ENCODE data around the gene ELMOD3. TPM values are rescaled to one million over a fixed set of nuclear protein-coding genes. Genes with fewer than 3 reads are reported as not detected.
"Not testable (repeated sequence)": the region's sequence is repeated elsewhere in the genome, so short reads cannot be mapped to it uniquely, and the experiment has no call there.

Gene ELMOD3
- total RNA-seq, 2 donors from 2014 or later, result 13.4 to 17.5 TPM

DNA sequence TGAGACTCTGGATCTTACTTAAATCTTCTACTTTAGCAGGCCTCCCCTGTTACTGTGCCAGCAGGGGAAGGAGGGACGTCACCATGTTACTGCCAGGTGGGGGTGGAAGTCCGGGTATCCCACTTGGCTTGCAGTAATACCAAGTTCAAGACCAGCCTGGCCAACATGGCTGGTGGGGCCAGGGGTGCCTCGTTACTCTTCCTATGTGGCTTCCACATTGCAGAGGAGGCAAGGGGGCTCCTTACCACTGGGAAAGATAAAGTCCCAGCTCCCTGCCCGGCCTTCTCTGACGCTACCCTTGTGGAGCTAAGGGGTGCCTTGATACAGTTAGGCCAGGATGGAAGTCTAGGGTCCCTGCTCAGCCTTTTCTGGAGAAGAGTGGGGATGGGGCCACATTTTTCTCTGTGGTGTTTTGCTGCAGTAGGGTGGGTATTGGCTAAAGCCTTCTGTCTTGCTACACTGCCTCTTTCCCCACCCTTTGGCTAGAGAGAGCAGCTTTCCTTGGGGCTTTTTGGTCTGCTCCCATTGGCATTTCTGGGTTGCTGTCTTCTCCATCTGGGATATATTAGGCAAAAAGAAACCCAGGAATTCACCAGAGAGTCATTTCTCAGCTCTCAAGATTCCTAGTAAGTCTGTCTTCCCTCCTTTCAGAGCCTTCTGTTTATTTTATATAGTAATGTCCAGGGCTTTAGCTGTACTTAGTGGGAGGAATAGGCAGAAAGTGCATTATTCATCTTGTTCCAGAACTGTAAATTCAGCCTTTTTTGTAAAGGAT is 21.9 kb downstream of the ELMOD3 start:
- Mint-ChIP-seq H3K27me3 (no peaks in the 10 kb centered on the region), H3K4me3 (no peak overlapping the region), H3K9me3 (no peaks in the 10 kb centered on the region), H3K27ac (peak overlapping the region; percentile 20), H3K4me1 (peaks cover 6% of the 10 kb centered on the region), H3K36me3 (ENCODE audit: low read depth) (peaks cover 72% of the 10 kb centered on the region)
- no peak for ATAC-seq (replicated peaks)

DNA sequence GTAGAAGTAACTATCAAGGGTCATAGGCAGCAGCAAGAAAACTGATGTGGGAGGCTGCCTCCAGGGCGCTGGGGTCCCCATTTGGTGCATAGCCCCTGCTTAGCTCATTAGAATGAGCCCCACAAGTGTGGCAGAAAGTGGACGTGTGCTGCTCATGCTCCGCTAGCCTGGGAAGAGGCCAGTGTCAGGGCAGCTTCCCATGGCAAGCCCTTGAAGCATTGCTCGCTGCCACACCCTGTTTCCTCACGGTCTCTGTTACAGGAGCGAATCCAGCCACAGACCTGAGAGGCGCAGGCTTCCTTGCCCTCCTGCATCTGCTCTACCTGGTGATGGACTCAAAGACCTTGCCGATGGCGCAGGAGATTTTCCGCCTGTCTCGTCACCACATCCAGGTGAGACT is 22.5 kb downstream of the ELMOD3 start:
- H3K27me3 Mint-ChIP-seq, result no peaks in the 10 kb centered on the region
- ATAC-seq (replicated peaks), result no peak
- no peak overlapping the region for H3K4me3 Mint-ChIP-seq
- H3K4me1 Mint-ChIP-seq, result peaks cover 6% of the 10 kb centered on the region
- H3K36me3 Mint-ChIP-seq (ENCODE audit: low read depth), result peaks cover 72% of the 10 kb centered on the region
- no peak overlapping the region for H3K27ac Mint-ChIP-seq
- no peaks in the 10 kb centered on the region for H3K9me3 Mint-ChIP-seq

DNA sequence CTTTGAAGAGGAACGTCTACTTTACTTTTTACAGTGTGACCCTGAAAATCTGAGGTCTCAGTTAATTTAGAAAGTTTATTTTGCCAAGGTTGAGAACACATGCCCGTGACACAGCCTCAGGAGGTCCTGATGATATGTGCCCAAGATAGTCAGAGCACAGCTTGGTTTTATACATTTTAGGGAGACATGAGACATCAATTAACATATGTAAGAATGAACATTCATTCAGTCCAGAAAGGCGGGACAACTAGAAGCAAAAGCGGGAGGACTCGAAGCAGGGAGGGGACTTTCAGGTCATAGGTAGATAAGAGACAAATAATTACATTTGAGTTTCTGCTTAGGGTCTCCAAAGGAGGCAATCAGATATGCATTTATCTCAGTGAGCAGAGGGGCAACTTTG is 23.7 kb downstream of the ELMOD3 start:
- Mint-ChIP-seq H3K4me1 (peaks cover 6% of the 10 kb centered on the region), H3K4me3 (no peak overlapping the region), H3K9me3 (no peaks in the 10 kb centered on the region), H3K27me3 (no peaks in the 10 kb centered on the region), H3K27ac (no peak overlapping the region), H3K36me3 (ENCODE audit: low read depth) (peaks cover 75% of the 10 kb centered on the region)
- no peak for ATAC-seq (replicated peaks)

DNA sequence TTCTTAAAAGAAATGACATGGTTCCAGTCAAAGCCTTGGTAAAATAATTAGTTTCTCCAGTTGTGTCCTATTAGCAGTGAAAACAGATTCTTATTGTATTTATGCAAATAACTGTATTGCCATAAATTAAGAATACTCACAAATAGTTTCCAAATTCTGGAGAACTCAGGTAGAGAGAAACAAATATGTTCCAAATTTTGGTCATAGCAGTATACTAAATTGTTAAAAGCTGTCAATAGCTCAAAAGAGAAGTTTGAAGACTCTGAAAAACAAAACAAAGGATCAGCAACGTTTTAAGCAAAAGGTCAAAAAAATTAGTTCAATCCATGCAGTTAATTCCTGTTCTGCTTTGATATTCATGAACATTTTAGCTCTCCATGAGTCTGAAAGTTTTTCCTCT is 25.5 kb downstream of the ELMOD3 start:
- Mint-ChIP-seq H3K27me3 (no peaks in the 10 kb centered on the region), H3K9me3 (no peaks in the 10 kb centered on the region), H3K4me3 (no peak overlapping the region), H3K27ac (no peak overlapping the region), H3K36me3 (ENCODE audit: low read depth) (peaks cover 70% of the 10 kb centered on the region), H3K4me1 (peaks cover 5% of the 10 kb centered on the region)
- no peak for ATAC-seq (replicated peaks)

DNA sequence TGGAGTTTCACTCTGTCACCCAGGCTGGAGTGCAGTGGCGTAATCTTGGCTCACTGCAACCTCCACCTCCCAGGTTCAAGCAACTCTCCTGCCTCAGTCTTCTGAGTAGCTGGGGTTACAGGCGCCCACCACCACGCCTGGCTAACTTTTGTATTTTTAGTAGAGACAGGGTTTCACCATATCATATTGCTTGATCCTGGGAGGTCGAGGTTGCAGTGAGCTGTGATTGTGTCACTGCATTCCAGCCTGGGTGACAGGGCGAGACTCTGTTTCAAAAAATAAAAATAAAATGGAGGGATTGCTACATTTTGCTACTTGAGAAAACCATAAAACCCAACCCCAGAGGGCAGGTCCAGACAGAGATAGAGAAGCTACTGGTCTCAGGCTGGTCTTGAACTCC is 28.6 kb downstream of the ELMOD3 start:
- not testable (repeated sequence) for H3K9me3 Mint-ChIP-seq; H3K4me1 Mint-ChIP-seq; H3K4me3 Mint-ChIP-seq; ATAC-seq (replicated peaks); H3K27me3 Mint-ChIP-seq
- H3K27ac Mint-ChIP-seq, result peak overlapping the region; percentile 50
- H3K36me3 Mint-ChIP-seq (ENCODE audit: low read depth), result peaks cover 63% of the 10 kb centered on the region

DNA sequence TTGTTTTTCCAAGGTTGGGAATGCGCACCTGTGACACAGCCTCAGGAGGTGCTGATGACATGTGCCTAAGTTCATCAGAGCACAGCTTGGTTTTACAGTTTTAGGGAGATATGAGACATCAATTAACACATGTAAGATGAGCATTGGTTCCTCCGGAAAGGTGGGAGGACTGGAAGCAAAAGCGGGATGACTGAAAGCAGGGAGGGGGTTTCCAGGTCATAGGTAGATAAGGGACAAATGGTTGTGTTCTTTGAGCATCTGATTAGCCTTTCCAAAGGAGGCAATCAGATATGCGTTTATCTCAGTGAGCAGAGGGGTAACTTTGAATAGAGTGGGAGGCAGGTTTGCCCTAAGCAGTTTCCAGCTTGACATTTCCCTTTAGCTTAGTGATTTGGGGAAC is 29.3 kb downstream of the ELMOD3 start:
- peak; percentile 50 for ATAC-seq (replicated peaks)
- Mint-ChIP-seq H3K4me3 (no peak overlapping the region), H3K4me1 (no peaks in the 10 kb centered on the region), H3K27ac (peak overlapping the region; percentile 50), H3K36me3 (ENCODE audit: low read depth) (peaks cover 63% of the 10 kb centered on the region), H3K27me3 (no peaks in the 10 kb centered on the region), H3K9me3 (no peaks in the 10 kb centered on the region)

DNA sequence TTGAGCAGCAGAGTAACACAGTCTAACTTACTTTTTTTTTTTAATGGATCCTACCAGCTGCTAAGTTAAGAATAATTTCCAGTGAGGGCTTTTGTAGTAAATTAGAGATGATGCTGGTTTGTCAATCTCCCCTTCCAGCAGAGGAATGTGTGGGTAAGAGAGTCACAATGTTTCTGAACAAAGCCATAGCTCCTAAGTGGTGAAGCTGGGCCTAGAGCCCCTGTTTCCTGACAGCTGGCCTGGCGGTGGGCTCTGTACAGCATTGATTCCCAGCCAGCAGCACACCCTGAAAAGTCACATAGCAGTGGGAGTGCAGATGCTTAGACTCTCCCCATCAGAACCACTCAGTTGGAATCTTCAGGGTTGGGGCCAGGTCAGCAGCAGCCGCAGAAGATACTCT is 31.2 kb downstream of the ELMOD3 start:
- H3K27me3 Mint-ChIP-seq, result no peaks in the 10 kb centered on the region
- ATAC-seq (replicated peaks), result no peak
- H3K9me3 Mint-ChIP-seq, result no peaks in the 10 kb centered on the region
- H3K4me1 Mint-ChIP-seq, result no peaks in the 10 kb centered on the region
- H3K36me3 Mint-ChIP-seq (ENCODE audit: low read depth), result peaks cover 63% of the 10 kb centered on the region
- no peak overlapping the region for H3K4me3 Mint-ChIP-seq
- H3K27ac Mint-ChIP-seq, result peak overlapping the region; percentile 50

DNA sequence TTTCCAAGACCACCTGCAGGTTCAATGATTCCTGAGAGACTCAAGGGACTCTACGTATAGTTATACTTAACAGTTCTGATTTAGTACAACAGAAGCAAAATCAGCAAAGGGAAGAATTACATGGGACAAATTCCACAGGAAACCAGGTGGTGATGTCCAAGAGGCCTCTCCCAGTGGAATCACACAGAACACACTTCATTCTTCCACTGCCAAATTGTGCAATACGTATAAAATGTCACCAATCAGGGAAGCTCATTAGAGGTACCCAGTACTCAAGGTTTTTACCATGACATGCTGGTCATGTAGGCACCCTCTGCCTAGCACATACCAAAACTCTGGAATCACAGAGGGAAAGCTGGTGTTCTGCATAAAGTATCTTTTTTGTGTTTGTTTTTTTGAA is 33.2 kb downstream of the ELMOD3 start:
- Mint-ChIP-seq H3K27ac (no peak overlapping the region), H3K27me3 (no peaks in the 10 kb centered on the region), H3K4me3 (no peak overlapping the region), H3K9me3 (no peaks in the 10 kb centered on the region), H3K4me1 (no peaks in the 10 kb centered on the region), H3K36me3 (ENCODE audit: low read depth) (peaks cover 56% of the 10 kb centered on the region)
- ATAC-seq (replicated peaks), result no peak

DNA sequence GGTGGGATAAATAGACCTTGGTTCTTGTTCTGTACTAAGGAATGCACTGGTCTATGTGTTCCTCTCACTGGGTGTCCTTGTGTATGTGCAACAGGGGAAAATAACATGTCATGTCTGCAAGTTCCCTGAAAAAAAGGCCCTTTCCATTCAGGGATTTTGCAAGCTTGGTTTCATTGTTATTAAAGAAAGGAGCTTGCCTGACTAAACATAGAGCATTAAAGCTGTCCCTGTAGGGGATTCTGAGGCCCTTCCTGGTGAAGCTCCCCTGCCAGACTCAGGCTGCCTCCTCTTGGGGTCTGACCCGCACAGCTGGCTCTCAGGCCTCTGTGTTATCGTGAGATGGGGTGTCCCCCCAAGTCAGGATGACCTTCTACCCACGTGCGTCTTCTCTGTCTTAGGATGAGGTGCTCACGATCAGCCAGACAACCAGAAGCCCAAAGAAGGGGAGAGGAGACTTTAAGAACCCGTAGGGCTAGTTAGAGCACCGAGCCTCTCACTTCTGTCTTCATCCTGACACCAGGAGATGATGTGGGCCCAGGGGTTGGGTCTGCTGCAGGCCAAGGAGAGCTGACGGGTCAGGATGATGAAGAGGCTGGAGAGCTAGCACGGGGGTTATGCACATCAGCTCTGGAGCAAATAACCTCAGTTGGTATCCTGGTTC is 34.4 kb downstream of the ELMOD3 start:
- peaks cover 55% of the 10 kb centered on the region for H3K36me3 Mint-ChIP-seq (ENCODE audit: low read depth)
- H3K9me3 Mint-ChIP-seq, result no peaks in the 10 kb centered on the region
- H3K27ac Mint-ChIP-seq, result peak overlapping the region; percentile 43
- H3K4me3 Mint-ChIP-seq, result no peak overlapping the region
- ATAC-seq (replicated peaks), result no peak
- peaks cover 3% of the 10 kb centered on the region for H3K4me1 Mint-ChIP-seq
- no peaks in the 10 kb centered on the region for H3K27me3 Mint-ChIP-seq

DNA sequence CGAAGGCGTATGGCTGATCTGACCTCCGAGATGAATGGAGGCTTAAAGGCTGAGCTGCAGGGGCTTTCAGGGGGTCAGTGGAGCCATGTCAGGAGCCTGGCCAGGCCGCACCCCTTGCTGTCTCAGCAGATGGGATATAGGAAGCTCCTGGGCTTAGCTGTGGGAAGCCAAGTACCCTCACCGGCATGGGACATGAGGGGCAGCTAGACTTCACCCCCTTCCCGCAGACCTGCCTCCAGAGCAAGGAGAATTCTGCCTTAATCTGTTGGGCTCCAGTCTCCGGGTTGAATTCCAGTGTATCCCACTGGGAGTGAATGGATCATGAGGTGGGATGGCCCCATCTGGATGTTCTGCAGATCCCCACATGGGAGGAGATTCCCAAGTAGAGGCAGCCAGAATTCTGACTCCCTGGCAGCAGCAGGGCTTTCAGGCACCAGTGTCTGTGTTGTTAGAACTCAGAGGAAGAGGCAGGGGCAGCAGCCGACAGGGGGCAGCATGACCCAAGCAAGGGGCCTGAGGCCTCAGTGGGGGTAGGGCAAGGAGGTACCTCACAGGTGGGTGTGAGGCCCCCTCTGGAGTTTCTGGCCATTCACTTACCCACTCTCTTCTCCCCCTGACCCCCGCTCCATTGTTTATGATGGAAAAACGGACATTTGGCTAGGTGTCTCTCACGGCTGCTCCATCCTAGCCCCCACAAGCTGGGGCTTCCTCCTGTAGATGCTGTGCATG is 36.5 kb downstream of the ELMOD3 start:
- H3K27ac Mint-ChIP-seq, result no peak overlapping the region
- peaks cover 41% of the 10 kb centered on the region for H3K36me3 Mint-ChIP-seq (ENCODE audit: low read depth)
- H3K27me3 Mint-ChIP-seq, result no peaks in the 10 kb centered on the region
- H3K4me1 Mint-ChIP-seq, result peaks cover 6% of the 10 kb centered on the region
- no peaks in the 10 kb centered on the region for H3K9me3 Mint-ChIP-seq
- peak; percentile 85 for ATAC-seq (replicated peaks)
- H3K4me3 Mint-ChIP-seq, result no peak overlapping the region

DNA sequence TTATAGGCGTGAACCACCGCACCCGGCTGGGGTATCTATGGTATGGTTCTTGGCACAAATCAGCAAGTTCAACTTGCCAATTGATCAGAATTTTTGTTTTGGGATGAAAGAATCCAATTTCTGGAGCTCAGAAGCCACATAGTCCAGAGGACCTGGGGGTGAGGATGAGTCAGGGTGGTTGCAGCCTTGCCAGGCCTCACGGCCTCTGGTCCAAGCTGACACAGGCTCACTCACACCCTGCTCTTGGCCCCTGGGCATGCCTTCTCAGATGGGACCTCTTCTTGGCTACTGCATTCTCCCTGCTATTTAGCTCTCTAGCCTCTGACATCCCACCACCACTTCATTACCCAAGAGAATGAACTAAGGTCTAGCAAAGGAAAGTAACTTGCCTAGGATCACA is 39.3 kb downstream of the ELMOD3 start:
- H3K4me3 Mint-ChIP-seq, result no peak overlapping the region
- no peaks in the 10 kb centered on the region for H3K27me3 Mint-ChIP-seq
- no peak for ATAC-seq (replicated peaks)
- peaks cover 6% of the 10 kb centered on the region for H3K4me1 Mint-ChIP-seq
- no peaks in the 10 kb centered on the region for H3K9me3 Mint-ChIP-seq
- H3K27ac Mint-ChIP-seq, result peak overlapping the region; percentile 46
- H3K36me3 Mint-ChIP-seq (ENCODE audit: low read depth), result peaks cover 33% of the 10 kb centered on the region

DNA sequence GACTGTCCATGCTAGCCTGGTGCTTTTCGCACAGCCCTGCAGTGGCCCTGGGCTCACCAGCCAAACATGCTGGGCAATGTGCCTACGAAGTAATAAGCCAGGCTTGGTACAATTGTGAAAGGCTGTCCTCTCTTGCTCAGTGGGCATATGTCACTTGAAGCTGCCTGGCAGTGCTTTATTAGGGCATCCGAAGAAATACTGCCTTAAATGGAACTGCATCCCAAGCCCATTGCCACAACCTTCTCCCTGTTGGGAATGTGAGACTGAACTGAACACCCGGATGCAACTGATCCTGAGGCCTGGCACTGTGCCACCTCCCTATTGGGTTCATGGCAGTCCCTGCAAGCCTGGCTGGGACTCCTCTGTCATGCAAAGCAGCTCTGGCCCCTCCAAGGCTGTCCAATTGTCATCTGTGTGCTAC is 39.7 kb downstream of the ELMOD3 start:
- H3K4me1 Mint-ChIP-seq, result peaks cover 6% of the 10 kb centered on the region
- peaks cover 33% of the 10 kb centered on the region for H3K36me3 Mint-ChIP-seq (ENCODE audit: low read depth)
- no peaks in the 10 kb centered on the region for H3K27me3 Mint-ChIP-seq
- peak overlapping the region; percentile 46 for H3K27ac Mint-ChIP-seq
- no peaks in the 10 kb centered on the region for H3K9me3 Mint-ChIP-seq
- H3K4me3 Mint-ChIP-seq, result no peak overlapping the region
- ATAC-seq (replicated peaks), result no peak

DNA sequence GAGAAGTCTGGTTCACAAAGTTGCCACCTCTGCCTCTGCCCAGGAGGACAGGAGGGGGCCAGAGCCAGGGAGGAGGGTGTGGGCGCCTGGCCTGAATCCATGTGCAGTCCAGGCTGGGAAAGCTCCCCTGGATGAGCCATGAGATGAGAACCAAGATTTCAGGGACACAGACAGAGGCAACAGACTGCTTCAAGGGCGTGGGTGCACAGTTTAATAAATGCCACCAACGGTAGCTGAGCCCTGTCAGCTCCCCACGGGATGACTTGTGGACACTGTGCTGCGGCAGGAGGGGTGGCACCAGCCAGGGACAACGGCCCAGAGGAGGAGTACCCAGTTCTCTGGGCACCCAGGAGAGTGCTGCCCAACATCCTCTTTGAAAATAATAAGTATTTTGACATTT is 40.4 kb downstream of the ELMOD3 start:
- Mint-ChIP-seq H3K4me1 (peaks cover 6% of the 10 kb centered on the region), H3K4me3 (no peak overlapping the region), H3K36me3 (ENCODE audit: low read depth) (peaks cover 31% of the 10 kb centered on the region), H3K27me3 (no peaks in the 10 kb centered on the region), H3K27ac (no peak overlapping the region), H3K9me3 (no peaks in the 10 kb centered on the region)
- ATAC-seq (replicated peaks), result no peak

DNA sequence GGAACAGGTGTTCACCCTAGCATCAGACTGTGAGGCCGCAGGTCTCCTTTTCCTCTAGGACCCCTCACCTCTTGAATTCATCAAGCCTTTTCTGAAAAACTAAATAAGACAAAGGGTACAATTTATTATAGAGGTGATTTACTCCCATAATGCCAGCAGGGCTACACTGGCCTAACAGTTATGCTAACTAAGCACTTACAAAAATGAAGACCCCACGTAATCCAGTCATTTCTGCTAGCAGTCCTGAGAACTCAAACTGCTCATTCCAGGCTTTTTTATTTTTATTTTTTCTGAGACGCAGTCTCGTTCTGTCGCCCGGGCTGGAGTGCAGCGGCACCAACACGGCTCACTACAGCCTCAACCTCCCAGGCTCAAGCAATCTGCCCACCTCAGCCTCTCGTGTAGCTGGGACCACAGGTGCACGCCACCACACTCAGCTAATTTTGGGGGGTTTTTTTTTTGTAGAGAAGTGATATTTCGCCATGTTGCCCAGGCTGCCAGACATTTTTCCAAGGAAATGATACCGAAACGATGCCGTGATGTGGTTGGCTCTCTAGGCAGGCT is 41.4 kb downstream of the ELMOD3 start:
- peak overlapping the region; percentile 84 for H3K27ac Mint-ChIP-seq
- H3K36me3 Mint-ChIP-seq (ENCODE audit: low read depth), result peaks cover 33% of the 10 kb centered on the region
- H3K4me1 Mint-ChIP-seq, result peaks cover 6% of the 10 kb centered on the region
- H3K4me3 Mint-ChIP-seq, result no peak overlapping the region
- no peaks in the 10 kb centered on the region for H3K9me3 Mint-ChIP-seq
- H3K27me3 Mint-ChIP-seq, result no peaks in the 10 kb centered on the region
- no peak for ATAC-seq (replicated peaks)

Data from activated T-helper 17 cell treated with anti-CD3 and anti-CD28 coated beads, Interleukin-2, amount 50 U/mL, for 72 hours (primary cell).